Stimulated activated CD4-positive, alpha-beta T cell treated with anti-CD3 and anti-CD28 coated beads, Interleukin-1b, Interleukin-23, amount 100 ng/mL, for 24 hours (primary cell): ENCODE results near the gene ELMO3.

Source experiments
- DNase-seq, 4 experiments: peaks; one replicate each; pipeline ENCODE4 v3.0.0-alpha.2; 2020; ENCODE audit warnings: low read depth in 4 of 4, low spot score in 1 of 4

ELMO3 gene

DNA sequence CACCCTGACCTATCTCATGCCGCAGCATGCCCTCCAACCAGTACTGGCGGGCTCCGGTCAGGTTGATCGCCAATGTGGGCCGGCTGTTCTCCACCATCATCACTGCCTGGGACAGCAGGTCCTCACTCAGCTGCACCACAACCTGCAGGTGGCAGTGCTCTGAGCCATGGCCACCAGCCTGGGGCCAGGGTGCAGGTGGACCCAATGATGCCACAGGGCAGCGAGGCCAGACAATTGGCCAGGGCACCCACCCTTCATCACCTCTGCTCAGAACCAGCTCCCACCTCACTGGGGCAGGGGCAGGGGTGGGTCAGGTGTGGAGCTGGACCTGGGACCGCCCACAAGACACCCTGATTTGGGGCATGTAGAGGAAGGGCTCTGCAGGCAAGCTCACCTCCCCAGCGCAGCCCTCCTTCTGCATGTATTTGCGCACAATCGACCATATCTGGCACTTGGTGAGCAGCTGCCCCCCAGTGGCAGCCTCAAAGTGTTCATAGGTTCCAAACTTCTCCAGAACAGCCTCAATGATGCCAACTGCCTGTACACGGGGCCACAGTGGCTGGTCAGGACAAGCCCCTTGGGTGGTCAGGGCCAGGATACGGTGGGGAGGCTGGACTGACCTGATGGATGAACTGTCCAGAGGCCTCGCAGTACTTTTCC, 19.4 kb upstream of the ELMO3 start:
- no peak for DNase-seq

DNA sequence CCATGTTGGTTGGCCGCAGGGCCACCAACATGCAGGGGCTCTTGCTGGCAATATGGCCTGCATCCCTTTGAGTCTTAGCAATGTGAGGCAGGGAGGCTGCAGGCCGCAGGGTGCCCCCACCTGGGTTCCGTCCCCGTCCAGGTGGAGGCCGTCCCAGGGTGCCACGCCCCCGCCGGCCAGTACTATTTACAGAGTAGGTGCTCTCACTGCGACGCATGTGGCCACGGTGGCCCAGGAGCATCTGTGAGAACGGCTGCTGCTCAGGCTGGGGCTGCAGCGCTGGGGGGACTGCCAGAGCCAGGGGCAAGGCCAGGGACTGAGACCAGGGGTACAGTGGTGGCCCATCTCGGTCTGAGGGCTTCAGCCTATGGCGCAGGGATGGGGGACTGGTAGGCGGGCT, 18.8 kb upstream of the ELMO3 start:
- no peak for DNase-seq

DNA sequence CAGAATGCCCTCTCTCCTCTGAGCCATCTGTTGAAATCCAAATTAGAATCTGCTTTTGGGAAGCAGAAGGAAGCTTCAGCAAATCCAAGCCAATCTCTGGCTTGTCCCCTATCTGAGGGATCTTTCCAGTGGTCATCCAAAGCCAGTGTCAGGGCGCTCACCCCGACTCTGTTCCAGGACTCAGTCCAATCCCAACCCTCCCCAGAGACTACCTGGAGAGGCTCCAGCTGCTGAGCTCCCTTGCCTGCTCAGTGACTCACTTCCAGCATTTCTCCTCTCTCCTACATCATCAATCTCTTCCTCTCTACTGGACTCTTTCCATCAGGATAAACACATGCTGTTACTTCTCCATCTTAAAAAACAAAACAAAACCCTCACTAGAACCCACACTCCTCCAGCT, 17.6 kb upstream of the ELMO3 start:
- DNase-seq = no peak

DNA sequence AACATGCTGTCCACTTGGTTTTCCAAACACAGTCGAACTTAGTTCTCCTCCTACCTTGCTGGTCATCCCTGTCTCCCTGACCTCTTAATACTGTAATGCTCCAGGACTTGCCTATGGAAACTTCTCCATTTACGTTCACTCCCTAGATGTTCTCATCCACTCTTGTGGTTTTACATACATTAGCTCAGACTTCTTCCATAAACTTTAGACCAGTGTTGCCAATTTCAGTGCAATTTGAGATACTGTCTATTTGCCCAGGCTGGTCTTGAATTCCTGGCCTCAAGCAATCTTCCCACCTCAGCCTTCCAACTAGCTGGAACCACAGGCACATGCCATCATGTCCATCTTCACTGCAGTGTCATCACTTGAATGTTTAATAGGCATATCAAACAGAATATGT, 16.6 kb upstream of the ELMO3 start:
- no peak for DNase-seq

DNA sequence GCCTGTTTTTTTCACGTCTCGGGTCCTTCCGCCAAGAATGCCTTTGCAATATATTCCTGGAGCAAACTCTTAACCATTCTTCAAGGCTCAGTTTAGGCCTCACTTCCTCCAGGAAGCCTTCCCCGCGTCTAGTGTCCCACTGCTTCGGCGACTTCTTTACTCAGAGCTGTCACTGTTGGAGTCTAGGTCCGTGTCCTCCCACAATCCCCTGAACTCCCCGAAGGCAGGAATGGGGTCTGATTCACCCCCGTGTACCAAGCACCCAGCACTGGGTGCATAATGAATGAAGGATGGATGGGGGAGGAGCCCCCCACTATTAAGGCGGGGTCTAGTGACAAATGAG, 15.7 kb upstream of the ELMO3 start:
- DNase-seq = no peak

DNA sequence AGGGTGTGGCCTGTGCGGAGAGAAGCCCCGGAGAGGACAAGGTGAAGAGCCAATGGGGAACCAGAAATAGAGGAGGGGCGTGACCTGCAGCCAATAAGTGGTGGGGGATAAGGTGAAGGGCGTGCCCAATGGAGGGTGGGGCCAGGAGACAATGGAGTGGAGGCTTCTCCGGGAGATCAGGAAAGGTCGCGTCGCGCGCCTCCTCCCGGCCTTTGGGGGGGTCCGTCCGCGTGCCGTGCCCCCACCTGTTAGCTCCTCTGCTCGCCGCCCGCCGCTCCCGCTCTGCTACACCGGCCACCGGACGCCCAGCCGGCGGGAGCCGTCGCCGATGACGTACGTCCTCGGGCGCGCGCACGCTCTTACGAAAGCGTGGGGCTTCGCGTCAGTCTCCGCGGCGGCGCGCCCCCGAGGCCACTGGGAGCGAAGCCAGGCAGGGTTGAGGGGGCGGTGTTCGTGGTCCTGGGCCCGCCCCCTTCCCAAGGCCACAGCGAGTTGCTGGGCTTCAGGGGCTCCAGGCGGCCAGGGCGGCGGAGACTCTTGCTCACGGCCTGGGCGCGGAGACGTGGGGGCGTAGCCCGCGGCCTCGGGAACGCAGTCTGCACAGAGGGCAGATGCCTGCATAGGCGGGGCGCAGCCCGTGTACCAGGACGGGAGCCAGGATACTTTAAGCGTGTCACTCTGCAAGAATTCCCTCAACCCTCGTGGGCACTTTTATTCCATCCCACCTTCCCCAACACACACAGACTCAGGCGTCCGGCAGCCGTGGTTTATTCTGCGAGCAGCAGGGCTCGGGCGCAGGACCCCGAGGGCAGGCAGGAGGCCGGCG, 15.1 kb upstream of the ELMO3 start, which contains the start of gene MATCAP1:
TSS of gene MATCAP1 (minus strand) at position 337 of the 826 bp plus-strand sequence. CDS start 3,353 bp downstream, outside the sequence.
- peak; percentile 72 to 91 (median 84) for DNase-seq

DNA sequence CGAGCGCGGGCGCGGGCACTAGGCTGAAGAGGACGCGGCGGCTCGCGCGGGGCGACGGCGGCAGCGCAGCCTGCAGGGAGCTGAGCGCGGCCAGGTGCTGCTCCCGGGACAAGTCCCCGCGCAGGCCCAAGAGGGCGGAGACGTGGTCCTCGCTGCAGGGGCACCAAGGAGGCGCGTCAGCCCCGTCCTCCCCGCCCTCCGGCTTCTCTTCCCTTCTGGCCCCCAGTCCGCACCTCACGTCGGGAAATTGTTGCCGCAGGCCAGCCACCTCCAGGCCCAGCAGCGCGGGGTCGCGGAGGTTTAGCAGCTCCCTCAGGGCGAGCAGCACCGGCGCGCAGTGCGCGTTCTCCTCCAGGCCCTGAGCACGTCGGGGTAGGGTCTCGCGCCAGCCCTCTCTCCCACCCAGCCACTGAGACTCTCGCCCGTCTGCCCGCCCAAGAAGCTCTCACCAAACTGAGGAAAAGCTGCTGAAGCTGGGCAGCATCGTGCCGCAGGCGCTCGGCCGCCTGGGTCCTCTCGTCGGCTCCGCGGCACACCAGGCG, 14.4 kb upstream of the ELMO3 start:
- DNase-seq = no peak

DNA sequence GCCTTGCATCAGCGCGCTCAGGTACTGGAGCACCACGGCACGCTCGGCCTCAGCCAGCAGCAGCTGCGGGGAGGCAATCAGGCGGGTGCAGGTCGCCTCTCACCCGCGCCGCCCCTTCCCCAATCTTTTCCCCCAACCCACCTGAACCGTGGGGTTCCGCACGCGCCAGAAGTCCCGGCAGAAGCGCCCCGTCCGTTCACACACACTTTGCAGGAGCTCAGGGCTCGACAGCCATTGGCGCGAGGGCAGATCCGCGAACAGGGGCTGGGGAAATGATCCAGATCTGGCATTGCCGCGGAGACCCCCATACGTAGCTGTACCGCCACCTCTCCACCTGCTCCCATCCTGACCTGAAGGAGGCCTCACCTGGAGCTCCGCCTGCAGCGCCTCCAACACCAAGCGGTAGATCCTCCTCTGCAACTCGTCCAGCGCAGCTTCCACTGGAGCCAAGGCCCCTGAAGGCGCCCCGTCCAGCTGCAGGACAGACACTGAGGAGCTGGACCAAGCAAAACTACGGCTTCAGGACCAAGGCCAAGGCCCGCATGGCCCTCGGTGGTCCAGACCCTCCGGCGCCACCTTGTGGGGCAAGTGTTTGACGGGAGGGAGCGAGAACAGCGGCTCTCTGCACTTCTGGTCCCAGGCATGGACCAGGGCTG, 13.8 kb upstream of the ELMO3 start:
- DNase-seq = peak; percentile 70 to 74 (median 74)

DNA sequence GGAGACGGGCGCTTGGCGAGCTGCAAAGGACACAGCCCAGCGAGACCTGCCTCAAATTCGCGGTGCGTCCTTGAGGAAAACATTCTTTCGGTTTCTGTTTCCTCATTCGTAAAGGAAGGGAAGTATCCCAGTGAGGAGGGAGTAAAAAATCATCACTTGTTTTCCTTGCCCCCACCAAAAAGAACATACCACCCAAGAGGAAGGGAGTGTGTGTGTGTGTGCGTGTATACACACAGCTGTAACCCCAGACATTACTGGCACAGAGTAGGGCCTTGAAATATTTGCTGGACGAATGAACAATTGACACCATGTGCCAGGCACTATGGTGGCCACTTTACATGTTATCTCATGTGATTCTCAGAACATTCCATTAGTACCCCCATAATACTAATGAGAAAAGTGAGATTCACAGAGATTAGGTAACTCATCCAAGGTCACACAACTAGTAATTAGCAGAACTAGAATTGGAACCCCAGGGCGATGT, 13.2 kb upstream of the ELMO3 start:
- no peak for DNase-seq

DNA sequence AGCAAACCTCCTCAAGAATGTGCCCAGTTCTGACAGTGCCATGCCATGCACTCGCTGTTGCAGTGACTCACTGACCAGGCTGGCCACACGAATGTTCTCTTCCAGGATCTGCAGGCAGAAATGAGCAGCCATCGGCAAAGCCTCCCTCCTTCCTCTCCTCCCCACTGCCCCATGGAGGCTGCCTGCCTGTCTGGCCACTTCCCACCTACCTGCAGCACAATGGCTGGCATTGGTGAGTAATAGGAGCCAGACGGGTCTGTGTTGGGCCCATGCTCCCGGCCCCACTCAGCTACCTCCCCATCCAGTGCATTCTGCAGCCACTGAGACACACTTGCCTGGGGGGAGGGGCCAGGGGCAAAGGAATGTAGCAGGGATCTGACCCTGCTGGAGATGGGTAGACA, 12.4 kb upstream of the ELMO3 start:
- DNase-seq = no peak

DNA sequence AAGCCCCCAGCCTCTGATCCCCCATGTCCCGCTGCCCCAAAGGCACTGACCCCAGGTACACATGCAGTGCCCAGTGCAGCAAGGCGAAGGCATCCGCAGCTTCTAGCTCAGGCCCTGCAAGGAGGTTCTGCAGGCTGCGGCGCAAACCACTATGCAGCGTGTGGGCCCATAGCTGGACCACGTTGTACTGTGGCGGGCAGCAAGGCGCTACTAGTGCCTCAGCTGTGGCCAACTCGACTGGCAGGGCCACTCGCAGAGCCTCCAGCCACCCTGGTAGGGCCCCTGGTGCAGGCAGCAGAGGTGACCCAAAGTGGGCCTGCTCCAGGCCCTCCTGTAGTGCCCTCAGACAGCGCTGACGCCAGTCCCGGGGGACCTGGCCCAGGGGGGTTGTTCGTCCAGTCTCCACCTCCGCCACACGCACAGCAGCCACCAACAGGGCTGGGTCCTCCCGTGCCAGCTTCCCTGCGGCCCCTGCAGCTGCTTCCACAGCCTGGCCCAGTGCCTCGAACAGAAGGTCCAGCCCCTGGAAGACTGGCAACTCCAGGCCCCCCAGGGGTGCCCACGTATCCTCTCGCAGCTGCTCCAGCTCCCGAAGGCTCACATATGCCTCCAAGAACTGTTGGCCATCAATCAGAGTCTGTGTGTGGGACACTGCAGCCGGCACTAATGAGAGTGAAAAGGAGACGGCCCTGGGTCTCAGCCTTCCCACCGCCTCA, 11.6 kb upstream of the ELMO3 start:
- DNase-seq = no peak

DNA sequence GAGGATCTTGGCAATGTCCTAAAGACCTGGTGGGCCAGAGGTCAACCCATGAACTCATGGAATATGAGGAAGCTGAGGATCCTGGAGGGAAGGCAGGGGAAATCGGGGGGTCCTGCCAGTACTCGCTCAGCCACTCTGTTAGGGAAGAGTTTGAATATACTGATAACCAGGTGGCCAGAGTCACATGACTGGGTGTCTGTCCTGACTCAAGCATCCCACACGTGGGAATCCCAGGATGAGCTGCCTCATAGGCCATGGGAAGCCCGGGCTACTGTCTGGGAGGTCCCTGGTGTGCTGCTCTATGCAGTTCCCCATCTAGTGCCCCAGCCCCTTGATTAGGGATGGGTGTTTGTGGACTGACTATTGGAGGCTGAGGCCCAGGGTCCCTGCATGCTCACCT, 10.6 kb upstream of the ELMO3 start:
- DNase-seq = no peak

DNA sequence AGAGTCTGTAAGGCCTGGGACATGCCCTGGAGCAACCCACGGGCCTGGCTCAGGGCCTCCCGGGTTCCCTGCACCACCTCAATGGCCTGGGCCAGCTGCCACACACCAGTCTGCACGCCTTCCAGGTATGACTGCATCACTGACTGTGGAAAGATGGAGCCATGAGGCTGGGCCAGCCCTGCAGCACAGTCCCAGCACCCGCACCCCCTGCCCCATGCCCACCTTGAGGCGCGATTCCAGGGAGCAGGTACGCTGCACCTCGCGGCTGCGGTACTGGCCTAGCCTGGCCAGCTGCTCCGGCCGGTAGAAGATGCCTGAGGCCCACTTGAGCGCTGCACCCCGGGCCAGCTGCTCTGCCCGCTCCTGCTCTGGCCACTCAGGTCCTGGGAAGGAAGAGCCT, 10.1 kb upstream of the ELMO3 start:
- DNase-seq = no peak

DNA sequence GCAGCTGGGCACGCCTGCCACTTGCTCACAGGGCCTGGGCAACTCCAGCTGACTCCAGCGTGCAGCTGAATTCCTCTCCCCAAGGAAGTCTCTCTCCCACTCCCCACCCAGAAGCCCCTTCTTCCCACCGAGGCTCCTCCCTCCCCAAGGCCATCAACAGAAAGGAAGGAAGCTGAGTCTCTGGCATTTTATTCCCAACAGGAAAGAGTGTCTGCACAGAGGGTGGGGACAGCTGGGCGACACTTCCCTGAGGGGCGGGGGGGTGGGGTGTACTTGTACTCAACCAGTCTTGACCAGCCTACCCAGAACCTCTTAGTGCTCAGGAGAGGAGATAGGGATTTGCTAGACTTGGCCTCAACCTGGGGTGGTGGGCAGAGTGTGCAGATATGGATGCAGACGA, 8.9 kb upstream of the ELMO3 start, which contains the start of gene EXOC3L1:
TSS of gene EXOC3L1 (minus strand) at position 96 of the 400 bp plus-strand sequence. CDS start 460 bp downstream, outside the sequence.
- DNase-seq = no peak

DNA sequence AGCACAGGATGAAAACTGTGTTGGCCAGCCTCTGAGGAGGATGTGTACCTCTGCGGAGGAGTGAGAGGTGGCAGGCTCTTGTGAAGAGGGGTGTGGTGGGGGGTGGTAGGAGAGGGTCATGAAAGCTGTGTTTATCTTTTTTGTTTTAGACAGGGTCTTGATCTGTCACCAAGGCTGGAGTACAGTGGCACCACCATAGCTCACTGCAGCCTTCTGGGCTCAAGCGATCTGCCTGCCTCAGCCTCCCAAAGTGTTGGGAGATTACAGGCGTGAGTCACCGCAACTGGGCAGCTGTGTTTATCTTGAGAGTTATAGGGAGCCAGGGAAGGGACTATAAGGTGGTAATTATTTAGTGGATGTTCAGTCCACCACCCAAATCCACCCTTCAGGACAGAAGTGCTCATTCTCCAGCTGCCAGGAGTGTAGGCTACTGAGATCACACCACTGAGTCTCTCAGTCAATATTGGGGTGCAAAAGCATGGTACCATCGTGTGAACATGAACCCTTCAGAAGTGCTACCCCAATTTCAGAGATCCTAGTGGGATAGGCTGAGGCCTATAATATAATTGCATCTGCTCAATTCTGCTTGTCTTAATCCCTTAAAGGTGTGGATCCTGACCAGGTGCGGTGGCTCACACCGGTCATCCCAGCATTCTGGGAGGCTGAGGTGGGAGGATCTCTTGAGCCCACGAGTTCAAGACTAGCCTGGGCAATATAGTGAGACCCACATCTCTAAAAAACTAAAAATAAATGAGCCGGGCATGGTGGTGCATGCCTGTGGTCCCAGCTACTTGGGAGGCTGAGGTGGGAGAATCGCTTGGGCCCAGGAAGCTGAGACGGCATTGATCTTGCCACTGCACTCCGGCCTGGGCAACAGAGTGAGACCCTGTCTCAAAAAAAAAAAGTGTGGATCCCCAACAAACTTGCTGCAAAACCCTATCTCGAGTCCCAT, 8.2 kb upstream of the ELMO3 start:
- no peak for DNase-seq

DNA sequence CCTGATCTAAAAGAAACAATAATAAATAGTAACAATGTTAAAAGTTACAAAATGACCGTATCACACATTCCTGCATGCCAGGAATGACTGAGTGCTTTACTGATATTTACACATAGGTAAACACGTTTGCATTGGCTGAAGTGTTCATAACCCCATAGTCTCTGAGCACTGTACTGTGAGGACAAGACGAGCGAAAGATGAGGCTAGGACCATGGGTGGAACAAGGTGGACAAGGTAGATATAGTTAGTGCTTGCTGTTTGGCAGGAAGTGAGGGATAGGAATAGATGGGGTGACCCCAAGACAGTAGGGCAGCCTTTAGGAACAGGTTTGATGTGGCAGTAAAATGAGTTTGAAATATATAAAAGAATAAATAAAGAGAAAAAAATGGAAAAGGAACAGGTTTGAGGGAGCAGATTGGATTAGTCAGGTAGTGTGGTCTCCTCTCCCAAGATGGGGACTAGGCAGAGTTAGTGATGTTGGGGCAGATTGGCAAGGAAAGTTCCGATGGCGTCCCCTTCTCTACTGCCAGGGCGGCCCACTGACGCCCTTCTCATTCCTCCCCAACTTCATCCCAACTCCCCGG, 7.4 kb upstream of the ELMO3 start:
- no peak for DNase-seq

DNA sequence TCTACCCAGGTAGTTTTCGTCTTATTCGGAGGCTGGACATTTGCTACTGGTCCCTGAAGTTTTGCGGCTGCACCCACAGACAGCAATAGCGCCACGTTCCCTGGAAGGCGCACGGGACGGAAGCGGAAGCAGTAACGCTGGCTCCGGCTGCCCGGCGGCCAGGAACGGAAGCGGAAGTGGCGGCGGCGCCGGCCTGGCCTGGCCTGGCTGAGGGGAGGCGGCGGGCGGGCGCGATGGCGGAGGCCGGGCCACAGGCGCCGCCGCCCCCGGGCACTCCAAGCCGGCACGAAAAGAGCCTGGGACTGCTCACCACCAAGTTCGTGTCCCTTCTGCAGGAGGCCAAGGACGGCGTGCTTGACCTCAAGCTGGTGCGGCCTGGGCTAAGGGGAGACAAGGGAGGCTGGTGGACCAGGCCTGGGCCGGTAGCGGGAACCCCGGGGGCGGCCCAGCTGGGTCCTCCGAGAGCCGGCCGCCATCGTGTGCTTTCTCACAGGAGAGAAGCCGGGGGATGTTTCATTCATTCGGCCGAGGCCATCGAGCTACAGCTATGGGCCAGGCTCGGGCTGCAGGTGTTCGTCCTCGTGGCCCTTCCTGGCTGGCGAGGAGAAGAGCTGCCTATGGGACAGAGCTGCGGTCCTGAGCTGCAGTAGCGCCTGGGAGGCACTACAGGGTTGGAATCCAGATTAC, 6.8 kb upstream of the ELMO3 start, which contains the start of gene E2F4:
TSS of gene E2F4 (plus strand) at position 161 of the 687 bp plus-strand sequence. CDS start at position 234, 73 bp downstream.
- DNase-seq = peak; percentile 63 to 86 (median 74)

DNA sequence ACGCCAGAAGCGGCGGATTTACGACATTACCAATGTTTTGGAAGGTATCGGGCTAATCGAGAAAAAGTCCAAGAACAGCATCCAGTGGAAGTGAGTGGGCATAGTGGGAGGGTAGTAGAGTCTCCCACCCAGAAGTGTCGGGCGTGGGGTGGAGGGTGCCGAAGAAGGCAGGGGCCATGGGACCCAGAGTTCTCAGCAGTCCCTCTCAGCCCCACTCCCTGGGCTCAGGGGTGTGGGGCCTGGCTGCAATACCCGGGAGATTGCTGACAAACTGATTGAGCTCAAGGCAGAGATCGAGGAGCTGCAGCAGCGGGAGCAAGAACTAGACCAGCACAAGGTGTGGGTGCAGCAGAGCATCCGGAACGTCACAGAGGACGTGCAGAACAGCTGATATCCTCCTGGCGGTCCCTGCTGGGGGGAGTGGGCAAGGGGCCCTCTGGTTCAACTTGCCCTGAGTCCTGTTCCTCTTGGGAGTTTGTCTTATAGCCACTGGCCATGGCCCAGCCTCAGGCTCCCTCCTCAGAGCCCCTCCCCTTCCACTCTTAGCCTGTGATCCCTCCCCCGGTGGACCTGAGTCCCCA, 6.1 kb upstream of the ELMO3 start:
- DNase-seq = no peak
